D721Med (cell line): Measurements from ENCODE around the gene DCTN2.
"Not testable (repeated sequence)": the region's sequence is repeated elsewhere in the genome, so short reads cannot be mapped to it uniquely, and the experiment has no call there.

Source experiments
- DNase-seq: peaks from one replicate; pipeline ENCODE4 v3.0.0; 2011; ENCODE audit warnings: low spot score; ENCODE audit not compliant: insufficient read length
- FAIRE-seq: peaks from 2 replicates; lab custom pipeline; 2011; peaks lifted over from hg19 to GRCh38; lab: Jason Lieb, UNC
- CTCF ChIP-seq: IDR thresholded peaks from 2 replicates; pipeline ENCODE4 v1.5.1; 2012; ENCODE audit warnings: mild to moderate bottlenecking, control low read depth; ENCODE audit not compliant: insufficient read depth; ENCODE audit errors: missing control alignments

The DCTN2 gene

GRCh38 chr12:57496822-57497221 lies 50.2 kb downstream of the DCTN2 start:
- FAIRE-seq (no peak), DNase-seq (no peak)
- no peak for TF ChIP-seq CTCF

- not testable (repeated sequence) for FAIRE-seq, DNase-seq
These were observed 51.8 kb downstream of the DCTN2 start for GRCh38 chr12:57495051-57495701.

GRCh38 chr12:57491393-57492280 lies 55.4 kb downstream of the DCTN2 start:
- no peak for DNase-seq
- TF ChIP-seq CTCF: peak; percentile 14
- no peak for FAIRE-seq

- no peak for FAIRE-seq
- DNase-seq: no peak
- TF ChIP-seq CTCF: no peak
These were observed 56.9 kb downstream of the DCTN2 start for GRCh38 chr12:57490126-57490525.

- FAIRE-seq (no peak), DNase-seq (no peak)
- no peak for TF ChIP-seq CTCF
These were observed 57.8 kb downstream of the DCTN2 start for GRCh38 chr12:57489157-57489641.

GRCh38 chr12:57488402-57489156 lies 58.4 kb downstream of the DCTN2 start:
- no peak for FAIRE-seq
- no peak for DNase-seq
- no peak for TF ChIP-seq CTCF
